CD4-positive, alpha-beta T cell treated with Interleukin-12 subunit alpha and Interleukin-12 subunit beta, for 1 hour (primary cell): ENCODE measurements around the gene GLIS1.

Experiments used
- DNase-seq: peaks from one replicate; pipeline ENCODE4 v3.0.0-alpha.2; 2020

GLIS1 gene

GRCh38 chr1:53520481-53520880 is 218.5 kb downstream of the GLIS1 start:
- DNase-seq: no peak

DNA sequence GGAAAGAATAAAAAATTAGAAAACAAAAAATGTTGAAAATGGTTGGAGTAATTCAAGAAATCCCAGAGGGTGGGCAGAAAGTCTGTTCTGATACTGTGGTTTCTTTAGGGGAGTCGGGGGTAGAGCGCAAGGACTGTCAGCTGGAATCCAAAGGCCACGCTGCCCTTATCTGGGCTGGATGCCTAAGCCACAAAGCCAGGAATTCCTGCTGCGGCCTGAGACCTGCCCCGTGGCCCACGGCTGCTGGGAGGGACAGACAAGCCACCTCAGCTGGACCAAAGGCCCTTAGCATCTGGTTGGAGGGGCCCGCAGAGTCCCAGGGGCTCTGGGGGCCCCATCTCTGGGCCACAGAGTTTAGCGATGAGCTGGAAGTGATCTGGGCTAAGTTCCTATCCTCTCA is 219.5 kb downstream of the GLIS1 start:
- DNase-seq: no peak

DNA sequence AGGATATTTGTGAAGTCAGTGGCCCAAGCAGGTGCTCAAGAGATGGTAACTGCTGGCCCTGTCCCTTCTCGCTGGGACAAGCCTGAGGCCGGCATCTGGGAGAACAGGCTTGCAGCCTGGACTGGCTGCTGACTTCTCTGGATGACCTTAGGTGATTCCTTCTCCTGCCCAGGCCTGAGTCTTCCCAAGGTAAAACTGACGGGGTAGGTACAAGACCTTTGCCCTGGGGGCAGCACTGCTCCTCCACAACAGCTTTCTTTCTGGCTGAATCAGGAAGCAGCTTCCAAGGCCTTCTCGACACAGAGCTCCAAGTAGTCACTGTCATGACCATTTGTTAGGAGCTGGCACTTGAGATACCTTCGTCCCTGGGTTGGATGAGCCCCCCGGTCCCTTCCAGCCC is 220.2 kb downstream of the GLIS1 start:
- DNase-seq: no peak

- no peak for DNase-seq
These were observed 221.1 kb downstream of the GLIS1 start for GRCh38 chr1:53517821-53518352.

- DNase-seq: no peak
These were observed 221.9 kb downstream of the GLIS1 start for GRCh38 chr1:53517109-53517508.

DNA sequence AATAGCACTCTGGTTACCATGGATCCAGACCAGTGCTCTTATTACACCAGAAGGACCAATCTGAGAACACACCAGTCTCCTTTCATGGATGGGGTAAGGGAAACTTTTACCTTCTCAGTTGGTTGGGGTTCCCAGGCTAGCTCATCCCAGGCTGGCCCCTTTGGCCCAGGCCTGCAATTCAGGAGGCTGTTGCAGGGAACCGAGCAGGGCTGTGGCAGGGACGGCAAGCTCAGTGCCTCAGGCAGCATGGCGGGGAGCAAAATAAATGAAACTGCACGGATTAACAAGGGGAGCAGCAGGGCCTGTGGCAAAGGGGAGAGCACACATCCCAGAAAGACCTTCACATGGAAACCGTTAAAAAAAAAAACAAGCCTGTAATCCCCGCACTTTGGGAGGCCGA is 222.8 kb downstream of the GLIS1 start:
- DNase-seq: no peak

- DNase-seq: no peak
These were observed 224.5 kb downstream of the GLIS1 start for GRCh38 chr1:53514436-53514835.

DNA sequence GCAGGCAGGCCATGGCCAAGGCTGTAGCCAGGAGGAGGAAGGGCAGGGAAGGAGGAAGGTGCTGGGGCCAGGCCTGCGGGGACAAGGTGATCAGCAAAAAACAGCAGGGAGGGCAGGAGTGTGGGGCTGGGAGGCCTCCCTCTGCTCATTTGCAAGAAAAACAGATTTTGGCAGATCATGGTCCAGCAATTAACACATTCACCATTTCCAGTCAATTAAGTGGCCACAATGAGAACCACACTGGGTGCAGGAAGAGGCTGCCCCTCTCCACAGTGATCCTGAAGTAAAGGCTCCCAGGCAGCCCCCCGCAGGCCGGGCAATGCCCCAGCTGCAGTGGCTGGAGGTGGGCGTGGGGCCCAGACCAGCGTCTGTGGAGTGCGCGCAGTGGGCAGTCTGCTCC is 225.1 kb downstream of the GLIS1 start:
- DNase-seq: no peak

- no peak for DNase-seq
These were observed 225.9 kb downstream of the GLIS1 start for GRCh38 chr1:53512807-53513755.

GRCh38 chr1:53511933-53512806 is 226.8 kb downstream of the GLIS1 start:
- no peak for DNase-seq

DNA sequence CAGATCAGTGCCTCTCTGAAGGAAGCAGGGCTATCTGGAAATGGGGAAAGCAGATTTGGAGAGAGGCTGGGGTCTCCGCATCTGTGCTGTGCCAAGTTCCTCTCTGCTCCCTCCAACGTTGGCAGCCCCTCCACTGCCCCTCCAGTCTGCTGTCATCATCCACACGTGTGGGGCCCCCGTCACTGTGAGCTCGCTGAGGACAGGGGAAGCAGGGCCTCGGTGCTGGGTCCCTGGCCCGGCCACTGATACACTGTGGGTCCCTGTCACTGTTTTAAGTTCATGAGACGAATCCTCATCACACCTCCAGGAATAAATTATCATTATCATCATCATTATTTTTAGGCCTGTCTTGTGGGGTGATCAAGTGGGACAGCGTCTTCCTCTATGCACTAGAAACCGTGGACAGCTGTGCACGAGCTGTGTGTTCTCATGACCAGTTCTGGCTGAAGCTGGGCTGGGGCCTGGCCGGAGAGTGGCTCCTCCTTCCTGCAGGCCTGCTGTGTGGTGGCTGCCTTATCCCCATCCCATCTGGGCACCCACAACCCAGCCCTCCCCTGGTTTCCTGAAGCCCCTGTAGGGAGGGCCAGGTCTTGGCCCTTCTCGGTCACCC is 227.5 kb downstream of the GLIS1 start:
- DNase-seq: no peak

- DNase-seq: no peak
These were observed 228.7 kb downstream of the GLIS1 start for GRCh38 chr1:53510215-53510614.

- DNase-seq: no peak
These were observed 229.2 kb downstream of the GLIS1 start for GRCh38 chr1:53509775-53510174.

DNA sequence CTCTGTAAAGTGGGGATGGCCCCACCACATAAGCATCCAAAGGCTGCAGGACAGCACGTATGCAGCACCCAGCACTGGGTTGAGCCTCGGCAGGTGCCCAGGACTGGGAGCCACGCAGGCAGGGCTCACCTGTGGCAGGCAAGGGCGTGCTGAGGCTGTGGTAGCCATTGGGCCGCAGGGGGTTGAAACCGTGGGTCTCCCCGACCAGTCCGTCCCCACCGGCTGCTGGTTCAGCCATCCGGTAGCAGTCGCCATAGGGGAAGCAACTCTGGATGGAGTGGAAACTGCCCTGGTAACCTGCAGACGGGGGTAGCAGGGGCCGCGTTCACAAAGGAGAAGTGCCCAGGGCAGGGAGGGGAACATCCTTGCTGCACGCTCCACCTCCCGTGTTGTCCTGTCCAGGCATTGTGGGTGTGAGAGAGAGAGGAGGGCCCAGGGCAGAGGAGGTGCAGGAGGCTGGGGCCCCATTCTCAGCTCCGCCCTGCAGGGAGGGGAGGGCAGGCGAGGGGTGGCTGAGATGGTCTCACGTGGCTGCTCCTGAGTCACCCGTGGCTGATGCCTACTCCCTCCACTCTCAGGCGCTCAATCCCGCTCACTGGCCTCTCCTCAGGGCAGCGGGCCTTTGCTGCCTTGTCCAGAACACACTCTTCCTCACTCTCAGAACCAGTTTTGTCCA is 229.8 kb downstream of the GLIS1 start:
- no peak for DNase-seq

GRCh38 chr1:53508056-53508990 is 230.6 kb downstream of the GLIS1 start:
- no peak for DNase-seq

DNA sequence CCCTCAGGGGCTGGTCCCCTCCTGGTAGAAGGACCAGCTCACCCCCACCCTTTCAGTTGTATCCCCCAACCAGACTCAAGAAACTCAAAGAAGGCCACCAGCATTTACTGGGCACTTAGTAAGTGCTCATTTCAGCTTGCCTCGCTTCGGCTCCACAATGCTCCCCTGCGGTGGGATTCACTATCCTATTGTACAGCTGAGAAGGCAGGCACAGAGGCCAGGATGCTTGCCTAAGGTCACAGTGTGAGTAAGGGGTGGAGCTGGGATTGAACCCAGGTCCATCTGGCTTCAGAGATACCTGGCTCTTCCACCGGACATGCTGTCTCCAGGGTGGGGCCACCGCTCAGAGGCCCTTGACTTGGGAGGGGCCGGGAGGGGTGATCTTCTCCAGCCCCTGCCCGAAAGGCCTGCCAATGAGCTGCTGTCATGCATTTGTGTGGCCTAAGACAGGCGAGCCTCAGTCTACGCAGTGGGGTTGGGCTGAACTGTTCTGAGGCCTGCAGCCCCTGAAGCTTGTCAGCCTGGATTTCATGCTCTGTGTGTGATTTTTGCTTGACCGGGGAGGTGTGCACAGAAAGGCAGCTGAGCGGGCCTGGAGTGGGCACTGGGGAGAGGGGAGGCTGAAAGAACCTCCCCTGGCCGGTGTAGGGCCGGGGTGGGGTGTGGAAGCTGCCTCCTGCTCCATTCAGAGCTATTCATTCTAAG is 231.7 kb downstream of the GLIS1 start:
- DNase-seq: no peak

- no peak for DNase-seq
These were observed 232.5 kb downstream of the GLIS1 start for GRCh38 chr1:53506355-53507050.

- no peak for DNase-seq
These were observed 233.1 kb downstream of the GLIS1 start for GRCh38 chr1:53505891-53506290.

DNA sequence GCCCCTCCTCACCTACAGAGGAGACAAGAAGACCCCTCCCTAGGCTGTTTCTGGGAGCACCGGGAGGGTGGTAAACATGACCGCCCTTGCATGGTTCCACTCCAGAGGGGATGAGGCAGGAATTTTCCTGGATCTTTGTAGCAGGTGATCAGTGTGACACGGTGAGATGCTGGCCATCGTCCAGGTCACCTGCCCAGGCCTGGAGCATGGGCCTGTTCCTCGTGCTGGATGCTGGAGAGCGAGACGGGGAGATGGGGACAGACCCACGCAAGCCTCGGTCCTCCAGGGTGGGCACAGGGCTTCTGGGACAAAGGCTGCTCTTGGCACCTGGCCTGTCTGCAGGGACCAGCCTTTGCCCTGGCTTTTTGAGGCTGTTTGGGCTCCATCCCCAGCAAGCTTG is 233.6 kb downstream of the GLIS1 start:
- no peak for DNase-seq

DNA sequence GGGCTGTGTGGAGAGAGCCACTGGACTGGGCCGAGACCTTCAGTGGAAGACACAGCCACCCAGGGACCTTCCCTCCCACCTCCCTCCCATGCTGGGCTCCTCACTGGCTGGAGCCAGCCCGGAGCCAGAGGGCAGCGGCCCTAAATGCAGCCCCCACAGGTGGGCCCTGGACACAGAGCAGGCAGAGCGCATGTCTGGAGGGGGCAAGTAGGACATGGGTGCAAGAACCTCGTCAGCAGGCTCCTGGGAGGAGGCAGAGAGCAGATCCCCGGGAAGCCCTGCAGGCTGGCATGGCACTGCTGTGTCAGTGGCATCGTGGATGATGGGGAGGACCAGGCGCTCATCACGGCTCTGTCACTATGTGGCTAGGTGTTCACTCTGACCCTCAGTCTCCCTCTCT is 234.1 kb downstream of the GLIS1 start:
- DNase-seq: no peak
